ENCODE data around the gene TEN1.

DNA sequence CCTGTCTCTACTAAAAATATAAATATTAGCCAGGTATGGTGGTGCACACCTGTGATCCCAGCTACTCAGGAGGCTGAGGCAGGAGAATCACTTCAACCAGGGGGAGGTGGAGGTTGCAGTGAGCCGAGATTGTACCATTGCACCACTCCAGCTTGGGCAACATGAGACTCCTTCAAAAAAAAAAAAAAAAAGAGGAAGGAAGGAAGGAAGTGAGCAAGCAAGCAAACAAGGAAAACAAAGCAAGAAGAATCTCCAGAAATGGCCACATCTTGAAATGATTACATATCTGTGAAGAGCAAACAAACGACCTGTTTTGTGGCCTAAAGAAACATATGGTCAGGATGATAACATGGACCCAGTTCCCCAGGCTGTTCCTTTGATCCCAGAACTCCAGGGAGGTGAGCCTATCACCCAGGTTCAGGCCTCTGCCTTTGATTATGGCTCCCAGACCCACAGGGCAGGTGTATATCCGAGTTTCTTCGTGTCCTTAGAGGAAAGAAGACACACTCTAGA is 9.0 kb upstream of the TEN1 start:
- TF ChIP-seq, protein P1, sequence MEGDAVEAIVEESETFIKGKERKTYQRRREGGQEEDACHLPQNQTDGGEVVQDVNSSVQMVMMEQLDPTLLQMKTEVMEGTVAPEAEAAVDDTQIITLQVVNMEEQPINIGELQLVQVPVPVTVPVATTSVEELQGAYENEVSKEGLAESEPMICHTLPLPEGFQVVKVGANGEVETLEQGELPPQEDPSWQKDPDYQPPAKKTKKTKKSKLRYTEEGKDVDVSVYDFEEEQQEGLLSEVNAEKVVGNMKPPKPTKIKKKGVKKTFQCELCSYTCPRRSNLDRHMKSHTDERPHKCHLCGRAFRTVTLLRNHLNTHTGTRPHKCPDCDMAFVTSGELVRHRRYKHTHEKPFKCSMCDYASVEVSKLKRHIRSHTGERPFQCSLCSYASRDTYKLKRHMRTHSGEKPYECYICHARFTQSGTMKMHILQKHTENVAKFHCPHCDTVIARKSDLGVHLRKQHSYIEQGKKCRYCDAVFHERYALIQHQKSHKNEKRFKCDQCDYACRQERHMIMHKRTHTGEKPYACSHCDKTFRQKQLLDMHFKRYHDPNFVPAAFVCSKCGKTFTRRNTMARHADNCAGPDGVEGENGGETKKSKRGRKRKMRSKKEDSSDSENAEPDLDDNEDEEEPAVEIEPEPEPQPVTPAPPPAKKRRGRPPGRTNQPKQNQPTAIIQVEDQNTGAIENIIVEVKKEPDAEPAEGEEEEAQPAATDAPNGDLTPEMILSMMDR (IDR thresholded peaks at IDR 0.05; ENCODE audit: insufficient read depth, low read length): no peak
- no peak for TF ChIP-seq GABPA (IDR thresholded peaks at IDR 0.05; ENCODE audit: low read depth)
- no peak for TF ChIP-seq POLR2AphosphoS5 (IDR thresholded peaks at IDR 0.05; ENCODE audit: low read depth)
